ENCODE results near the gene GALNT16. TPM values are rescaled to one million over a fixed set of nuclear protein-coding genes. Genes with fewer than 3 reads are reported as not detected.

GALNT16 gene
- total and polyA plus RNA-seq, 2 of the 8 experiments (the other 6 are each of a cell fraction or from before 2014, with no cell fraction given) = 5.4 to 6.3 TPM

DNA sequence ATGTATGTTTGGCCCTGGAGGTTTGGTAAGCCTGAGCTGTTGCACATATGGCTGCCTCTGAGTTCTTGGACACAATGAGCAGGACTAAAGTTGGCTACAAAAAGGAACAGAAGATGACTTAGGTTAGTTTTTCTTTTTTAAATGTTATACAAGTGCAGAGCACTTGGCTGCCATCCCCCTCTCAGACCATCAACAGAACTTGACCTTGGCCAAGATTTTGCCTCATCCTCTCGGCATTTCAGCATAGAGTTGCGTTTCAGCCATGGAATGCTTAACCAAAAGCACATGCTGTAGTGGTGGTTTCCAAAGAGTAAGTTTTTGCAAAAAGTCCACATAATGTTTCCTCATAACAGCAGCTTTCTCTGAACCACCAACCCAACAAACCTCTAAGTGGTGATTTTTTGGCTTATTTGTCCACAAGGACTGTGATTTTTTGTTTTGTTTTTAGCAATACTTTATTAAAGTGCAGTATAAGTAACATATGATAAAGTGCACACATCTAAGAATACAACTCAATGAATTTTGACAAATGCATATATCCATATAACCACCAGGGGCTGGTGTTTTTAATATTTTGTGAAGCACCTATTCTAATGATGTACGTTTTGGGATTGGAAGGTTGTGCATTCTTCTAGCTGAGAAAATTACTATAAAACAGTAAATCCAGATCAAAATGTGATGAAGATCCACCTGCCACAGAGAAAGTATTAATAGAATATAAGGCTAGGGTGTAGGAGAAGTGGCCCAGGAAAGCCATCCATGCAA lies 12.1 kb upstream of the GALNT16 start:
- CTCF ChIA-PET (ENCODE audit: partially characterized antibody) = interaction anchor here (0.5 to 7.9 kb wide), 6 partner anchors 9 to 896 kb away, joined by 3 to 62 read pairs (median 10); no protein-coding TSS in a partner anchor
- WGBS, 2 experiments (ENCODE audit: extremely low coverage in 1 of 2, insufficient coverage in 1 of 2, insufficient read length in 1 of 2, insufficient replicate concordance in 2 of 2, low coverage in 1 of 2, low lambda C conversion rate in 2 of 2, missing lambda C conversion rate in 1 of 2) = 94% methylated on average over 3 of the region's 3 CpGs; no CpG with 5 or more reads in 1 of the 2 experiments
- DNase-seq (ENCODE audit: low read depth in 1 of 2, low spot score in 2 of 2) = no peak

More for the DNA sequence above, 12.1 kb upstream of the GALNT16 start:
- H3K23ac ChIP-seq (ENCODE audit: insufficient read length) = no peak overlapping the region
- no peak overlapping the region for H3K56ac ChIP-seq (replicated peaks; ENCODE audit: insufficient read length, low read depth, low read length)
- H3K9me3 ChIP-seq (ENCODE audit: insufficient read depth in 2 of 2, low read depth in 1 of 2, low read length in 1 of 2) = no peaks in the 10 kb centered on the region; a peak in 1 of 4 replicates
- no peak overlapping the region for H2AFZ ChIP-seq (ENCODE audit: low read length)
- H3K79me1 ChIP-seq (ENCODE audit: low read depth, low read length) = no peaks in the 10 kb centered on the region
- H4K8ac ChIP-seq (ENCODE audit: extremely low read depth, insufficient read depth, low read length) = no peak overlapping the region
- no peaks in the 10 kb centered on the region; a peak in 1 of 7 replicates for H3K4me1 ChIP-seq (replicated peaks in 1 of 4; ENCODE audit: control insufficient read depth in 3 of 4, insufficient read depth in 4 of 4, low read length in 3 of 4)
- no peak overlapping the region for H2AK5ac ChIP-seq (ENCODE audit: low read depth, low read length)
- no peak overlapping the region for H3K18ac ChIP-seq (ENCODE audit: extremely low read depth, low read length)
- TF ChIP-seq TAF1 (IDR thresholded peaks at IDR 0.05; ENCODE audit: low read depth, low read length) (no peak), SIN3A (conservative IDR thresholded peaks at IDR 0.05 in 1 of 2, IDR thresholded peaks at IDR 0.05 in 1 of 2; ENCODE audit: low read depth in 1 of 2, low read length in 2 of 2) (no peak)
- no peak overlapping the region for H4K5ac ChIP-seq (ENCODE audit: insufficient read length, low read depth, low read length)
- no peak overlapping the region; a peak in 2 of 7 replicates for H3K9ac ChIP-seq (replicated peaks in 1 of 4; ENCODE audit: extremely low read depth in 1 of 4, low read depth in 3 of 4, low read length in 3 of 4)
- H3K4ac ChIP-seq (replicated peaks; ENCODE audit: insufficient read length, low read depth, low read length) = no peak overlapping the region
- no peak overlapping the region for H3K4me2 ChIP-seq (ENCODE audit: insufficient read depth in 1 of 2, low read depth in 2 of 2, low read length in 2 of 2)
- no peak overlapping the region for H2BK12ac ChIP-seq (ENCODE audit: low read depth, low read length)
- no peaks in the 10 kb centered on the region for H3K27me3 ChIP-seq (replicated peaks in 1 of 4; ENCODE audit: control insufficient read depth in 3 of 4, extremely low read depth in 1 of 4, insufficient read depth in 3 of 4, low read length in 3 of 4)
- no peaks in the 10 kb centered on the region for H3K79me2 ChIP-seq (ENCODE audit: control insufficient read depth in 1 of 2, insufficient read depth in 2 of 2, low read length in 2 of 2)
- H3K36me3 ChIP-seq (ENCODE audit: control insufficient read depth in 2 of 4, insufficient read depth in 4 of 4, low read length in 3 of 4) = no peaks in the 10 kb centered on the region
- no peak overlapping the region for H3K14ac ChIP-seq (ENCODE audit: insufficient read length)
- no peaks in the 10 kb centered on the region; the same call in 1 of the 2 replicates for H3K23me2 ChIP-seq (ENCODE audit: low read depth, low read length)
- no peak overlapping the region for H3K27ac ChIP-seq (ENCODE audit: low read depth, low read length)
- no peak overlapping the region for H2BK20ac ChIP-seq (ENCODE audit: low read length)
- no peak overlapping the region for H2BK15ac ChIP-seq (ENCODE audit: low read length)
- no peak overlapping the region for H3K4me3 ChIP-seq (ENCODE audit: extremely low read depth in 1 of 4, insufficient read depth in 2 of 4, low read depth in 3 of 4, low read length in 4 of 4)
- no peak overlapping the region for H4K91ac ChIP-seq (replicated peaks; ENCODE audit: insufficient read length, low read length)
- POLR2A ChIA-PET (ENCODE audit: partially characterized antibody) = interaction anchor here (1.2 kb wide), 1 partner anchor 14 kb away, joined by 4 read pairs; no protein-coding TSS in a partner anchor
- H4K20me1 ChIP-seq (replicated peaks in 1 of 2; ENCODE audit: control insufficient read depth in 1 of 2, insufficient read depth in 2 of 2, low read length in 2 of 2) = peaks cover 0 to 1% of the 10 kb centered on the region in 2 experiments
- no peak overlapping the region for H2BK120ac ChIP-seq (replicated peaks; ENCODE audit: low read depth, low read length)
- no peak for FAIRE-seq
- no peak overlapping the region for H2BK5ac ChIP-seq (ENCODE audit: low read depth, low read length)

All from H1 (cell line).